Cardiac fibroblast (primary cell): Measurements from ENCODE around the gene SMYD4.

ENCODE experiments used
- DNase-seq, 2 donors: peaks; one replicate each; pipeline versions ENCODE4 v3.0.0 to v3.0.0-alpha.2; 2010; ENCODE audit warnings: low read depth in 2 of 2
- H3K4me3 ChIP-seq, 2 donors: replicated peaks in 1 of 2; 1 replicate in 1 of 2; 2 replicates in 1 of 2; pipeline ENCODE4 v1.5.1; 2011; ENCODE audit warnings: low read depth in 2 of 2, low read length in 2 of 2, mild to moderate bottlenecking in 2 of 2, moderate library complexity in 1 of 2
- CTCF ChIP-seq: IDR thresholded peaks from one replicate; pipeline ENCODE4 v1.5.1; 2011; ENCODE audit warnings: low read depth, mild to moderate bottlenecking, low read length, inconsistent platforms

The SMYD4 gene

GRCh38 chr17:1871756-1872155, 42.1 kb upstream of the SMYD4 start:
- TF ChIP-seq CTCF, result no peak
- no peak for DNase-seq
- no peak overlapping the region for H3K4me3 ChIP-seq

GRCh38 chr17:1870592-1870991, 40.9 kb upstream of the SMYD4 start:
- no peak overlapping the region for H3K4me3 ChIP-seq
- no peak for DNase-seq
- TF ChIP-seq CTCF, result no peak

GRCh38 chr17:1868090-1868489, 38.4 kb upstream of the SMYD4 start:
- no peak for TF ChIP-seq CTCF
- H3K4me3 ChIP-seq, result no peak overlapping the region
- DNase-seq, result no peak

- TF ChIP-seq CTCF, result no peak
- no peak overlapping the region for H3K4me3 ChIP-seq
- DNase-seq, result no peak
These were observed 37.6 kb upstream of the SMYD4 start for GRCh38 chr17:1867307-1867706.

- peak; percentile 72 for TF ChIP-seq CTCF
- DNase-seq, result peak; percentile 51 to 62
- H3K4me3 ChIP-seq, result no peak overlapping the region
These were observed 35.7 kb upstream of the SMYD4 start for GRCh38 chr17:1865252-1866037.

- no peak for DNase-seq
- H3K4me3 ChIP-seq, result no peak overlapping the region
- no peak for TF ChIP-seq CTCF
These were observed 31.8 kb upstream of the SMYD4 start for GRCh38 chr17:1861391-1862010.
